Anterior cingulate cortex (tissue), 58 donors: Measurements from ENCODE around the gene HYAL1.
"Not testable (repeated sequence)": the region's sequence is repeated elsewhere in the genome, so short reads cannot be mapped to it uniquely, and the experiment has no call there.

Source experiments
- DNase-seq, 58 donors: peaks; one replicate each; lab custom pipeline; 2025; lab: John Stamatoyannopoulos, UW

The HYAL1 gene

DNA sequence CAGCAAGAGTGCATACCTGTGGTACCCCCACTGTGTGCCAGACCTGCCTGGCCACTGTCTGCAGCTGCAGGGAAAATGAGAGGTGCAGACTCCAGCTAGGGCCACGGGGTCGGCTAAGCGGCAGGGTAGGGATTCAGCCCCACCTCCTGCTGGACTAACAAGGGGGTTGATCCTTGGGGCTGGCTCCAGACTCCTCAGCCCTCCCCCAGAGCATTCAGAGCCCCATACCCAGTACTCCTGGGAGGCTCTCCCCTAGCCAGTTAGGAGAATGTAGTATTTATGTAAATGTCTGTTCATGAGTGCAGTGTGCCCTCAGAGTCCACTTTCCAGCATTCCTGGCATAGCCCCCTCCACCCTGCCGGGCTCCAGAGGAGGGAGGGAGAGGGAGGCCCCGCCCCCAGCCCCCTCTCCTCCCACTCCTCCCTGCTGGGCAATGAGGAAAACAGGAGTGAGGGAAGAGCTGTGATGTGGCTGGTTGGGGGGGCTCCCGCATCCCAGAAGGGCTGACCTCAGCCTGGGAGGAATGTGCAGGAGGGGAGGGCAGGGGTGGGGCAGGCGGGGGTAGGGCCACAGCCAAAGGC, 38.9 kb downstream of the HYAL1 start:
- peak in 50 of 58 donors; percentile 11 to 90 (median 65) for DNase-seq

DNA sequence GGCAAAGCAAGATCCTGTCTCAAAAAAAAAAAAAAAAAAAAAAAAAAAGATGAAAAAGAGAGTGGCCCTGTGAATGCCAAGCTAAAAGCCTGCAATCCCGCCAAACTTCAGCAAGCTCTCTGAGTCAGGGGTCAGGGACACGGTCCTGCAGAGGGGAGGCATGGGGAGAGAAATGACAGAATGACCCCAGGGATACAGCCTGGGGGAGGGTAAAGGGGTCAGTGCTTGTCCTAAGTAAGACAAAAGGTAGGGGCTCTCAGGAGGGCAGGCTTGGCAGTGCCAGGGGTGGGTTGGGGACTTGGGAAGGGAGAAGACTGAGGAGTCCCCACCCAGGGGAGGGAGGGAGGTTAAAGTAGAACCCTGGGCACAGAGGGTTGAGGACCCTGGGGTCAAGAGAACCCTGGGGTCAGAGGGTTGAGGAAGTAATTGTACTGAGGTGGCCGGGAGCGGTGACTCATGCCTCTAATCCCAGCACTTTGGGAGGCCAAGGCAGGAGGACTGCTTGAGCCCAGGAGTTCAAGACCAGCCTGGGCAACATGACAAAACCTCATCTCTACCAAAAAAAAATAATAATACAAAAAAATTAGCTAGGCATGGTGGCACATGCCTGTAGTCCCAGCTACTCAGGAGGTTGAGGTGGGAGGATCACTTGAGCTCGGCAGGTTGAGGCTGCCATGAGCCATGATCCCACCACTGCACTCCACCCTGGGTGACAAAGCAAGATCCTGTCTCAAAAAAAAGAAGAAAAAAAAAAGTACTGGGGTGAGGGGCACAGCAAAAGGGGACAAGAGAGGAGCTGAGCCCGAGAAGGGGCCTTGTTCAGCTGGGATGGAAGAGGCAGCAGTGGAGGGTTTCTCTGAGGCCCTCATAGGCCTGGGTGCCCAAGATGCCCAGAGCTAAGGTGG, 39.6 kb downstream of the HYAL1 start:
- no peak for DNase-seq

DNA sequence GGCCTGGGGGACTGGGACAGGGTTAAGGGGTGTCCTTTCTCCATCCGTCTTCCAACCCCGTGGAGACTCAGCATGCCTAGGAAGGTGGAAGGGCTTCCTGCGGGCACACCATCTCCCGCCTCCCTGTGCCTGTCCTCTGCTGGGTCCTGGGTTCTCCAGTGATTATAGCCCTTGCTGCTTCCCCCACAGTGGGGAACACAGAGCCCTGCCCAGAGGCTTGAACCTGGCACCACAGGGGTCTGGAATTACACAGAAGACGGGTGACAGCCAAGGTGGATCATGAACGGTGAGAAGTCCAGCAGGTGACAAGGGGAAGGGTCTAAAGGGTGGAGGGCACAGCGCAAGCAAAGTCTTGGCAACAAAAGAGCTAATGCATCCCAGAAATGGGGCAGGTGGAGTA, 40.6 kb downstream of the HYAL1 start:
- no peak for DNase-seq

DNA sequence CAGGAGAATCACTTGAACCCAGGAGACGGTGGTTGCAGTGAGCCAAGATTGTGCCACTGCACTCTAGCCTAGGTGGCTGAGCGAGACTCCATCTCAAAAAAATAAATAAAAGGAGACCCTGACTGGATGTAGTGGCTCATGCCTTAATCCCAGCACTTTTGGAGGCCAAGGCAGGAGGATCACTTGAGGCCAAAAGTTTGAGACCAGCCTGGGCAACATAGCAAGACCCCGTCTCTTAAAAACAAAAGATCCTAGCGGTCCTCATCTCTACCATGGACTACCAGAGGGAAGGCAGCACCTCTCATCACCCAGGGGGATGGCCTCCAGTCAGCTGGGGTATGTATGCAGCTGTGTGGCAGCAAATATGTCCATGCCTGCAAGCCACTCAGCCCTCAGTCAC, 41.2 kb downstream of the HYAL1 start:
- DNase-seq = not testable (repeated sequence)

DNA sequence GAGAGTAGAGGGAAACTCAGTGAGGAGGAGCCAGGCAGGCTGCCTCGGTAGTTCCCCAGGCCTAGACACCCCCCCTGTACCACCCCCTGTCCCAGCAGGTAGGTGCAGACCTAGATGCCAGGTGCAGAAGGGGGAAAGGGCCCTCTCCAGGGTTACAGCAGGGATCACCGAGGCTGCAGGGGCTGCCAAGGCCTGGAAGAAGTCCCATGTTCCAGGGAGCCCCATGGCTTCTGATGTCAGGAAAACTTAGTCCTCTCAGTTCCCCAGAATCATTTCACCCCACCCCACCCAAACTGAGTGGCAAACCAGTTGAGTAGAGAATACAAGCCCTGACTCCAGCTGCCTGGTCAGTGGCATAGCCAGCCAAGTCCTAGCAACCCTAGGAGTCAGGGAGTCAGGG, 41.9 kb downstream of the HYAL1 start:
- DNase-seq = peak in 2 of 58 donors; percentile 32 to 57

DNA sequence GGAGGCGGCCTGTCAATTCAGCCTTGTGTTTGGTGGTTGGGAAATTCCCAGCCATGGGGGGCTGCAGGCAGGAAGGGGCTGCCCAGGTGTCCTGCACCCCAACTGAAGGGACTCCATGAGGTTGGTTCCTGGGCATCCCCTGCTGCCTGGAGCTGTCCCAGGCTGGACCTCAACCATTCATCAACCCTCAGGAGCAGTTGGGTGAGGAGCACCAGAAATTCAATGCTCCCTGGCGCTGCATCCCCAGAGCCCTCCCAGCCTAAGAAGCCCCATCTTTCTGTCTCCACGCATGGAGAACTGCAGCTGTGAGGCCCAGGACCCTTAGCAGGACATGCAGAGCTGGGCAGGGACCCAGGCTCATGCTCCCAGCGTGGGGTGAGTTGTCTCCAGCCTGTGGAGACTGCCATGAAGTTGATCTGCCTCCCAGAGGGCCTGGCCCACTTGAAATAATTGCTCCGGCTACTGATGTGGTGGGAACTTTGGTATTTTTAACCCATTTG, 42.4 kb downstream of the HYAL1 start:
- peak in 8 of 58 donors; percentile 36 to 78 (median 60) for DNase-seq

DNA sequence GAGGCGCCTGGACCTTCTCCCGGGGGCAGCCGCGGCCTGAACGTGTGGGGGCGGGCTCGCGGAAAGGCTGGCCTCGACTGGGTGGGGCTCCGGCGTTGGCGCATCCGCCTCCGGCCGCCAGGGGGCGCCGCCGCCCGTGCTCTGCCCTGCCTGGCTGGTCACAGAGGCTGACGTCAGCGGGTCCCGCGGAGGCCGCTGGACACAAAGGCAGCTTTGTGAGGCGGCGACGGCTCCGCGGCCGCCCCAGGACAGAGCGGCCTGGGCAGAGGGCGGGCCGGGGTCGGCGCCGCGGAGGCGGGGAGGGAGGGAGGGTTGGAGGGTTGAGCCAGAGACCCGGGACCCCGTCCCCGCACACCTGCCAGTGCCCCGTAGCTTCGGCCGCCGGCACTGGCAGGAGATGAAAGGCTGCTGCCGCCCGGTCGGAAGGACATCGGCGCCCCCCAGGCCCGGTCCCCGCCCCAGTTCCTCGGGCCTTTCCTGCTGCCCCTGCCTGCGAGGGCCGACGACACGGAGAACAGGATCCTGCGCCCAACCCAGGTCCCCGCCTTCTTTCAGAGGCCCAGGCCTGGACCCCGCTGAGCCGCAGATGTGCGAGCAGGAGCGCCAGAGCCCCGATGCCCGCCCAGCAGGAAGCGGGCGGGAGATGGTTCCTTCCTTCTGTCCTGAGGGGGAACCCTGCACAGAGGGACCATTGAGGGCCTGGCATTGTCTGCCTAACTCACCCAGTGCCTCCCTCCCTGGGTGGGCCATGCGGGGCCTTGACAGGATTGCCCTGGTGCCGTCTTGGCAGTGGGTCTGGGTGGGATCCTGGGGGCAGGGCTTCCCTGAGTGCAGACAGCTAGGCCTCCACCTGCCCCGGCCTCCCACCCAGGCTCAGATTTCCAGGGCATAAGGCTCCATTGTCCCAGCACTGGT, 43.1 kb downstream of the HYAL1 start:
- DNase-seq = peak; percentile 62 to 97 (median 92)

DNA sequence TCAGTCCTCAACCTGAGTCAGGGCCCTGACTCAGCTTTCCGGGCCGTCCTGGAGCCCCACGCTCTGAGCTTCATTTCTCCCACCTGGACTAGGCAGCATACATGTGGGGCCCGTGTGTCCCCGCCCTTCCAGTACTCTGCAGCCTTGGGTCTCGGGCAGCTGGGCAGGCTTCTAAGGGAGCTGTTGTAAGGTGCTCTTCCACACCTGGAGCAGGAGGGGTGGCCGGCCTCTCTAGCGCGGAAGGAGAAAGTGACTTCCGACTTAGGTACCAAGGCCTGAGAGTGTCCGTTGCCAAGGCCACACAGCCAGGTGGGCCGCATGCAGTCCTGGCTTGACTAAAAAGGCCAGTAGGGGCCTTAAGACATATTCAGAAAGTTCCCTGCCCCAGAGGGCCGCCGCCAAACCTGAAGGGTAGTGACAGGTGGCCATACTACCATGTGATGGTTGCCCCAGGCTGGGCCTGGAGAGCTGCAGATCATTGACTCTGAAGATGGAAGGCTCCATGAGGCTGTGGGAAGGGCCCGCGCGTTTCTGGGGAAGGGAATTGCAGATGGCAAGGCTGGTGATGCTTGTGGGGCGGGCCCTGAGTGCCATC, 43.8 kb downstream of the HYAL1 start:
- no peak for DNase-seq

DNA sequence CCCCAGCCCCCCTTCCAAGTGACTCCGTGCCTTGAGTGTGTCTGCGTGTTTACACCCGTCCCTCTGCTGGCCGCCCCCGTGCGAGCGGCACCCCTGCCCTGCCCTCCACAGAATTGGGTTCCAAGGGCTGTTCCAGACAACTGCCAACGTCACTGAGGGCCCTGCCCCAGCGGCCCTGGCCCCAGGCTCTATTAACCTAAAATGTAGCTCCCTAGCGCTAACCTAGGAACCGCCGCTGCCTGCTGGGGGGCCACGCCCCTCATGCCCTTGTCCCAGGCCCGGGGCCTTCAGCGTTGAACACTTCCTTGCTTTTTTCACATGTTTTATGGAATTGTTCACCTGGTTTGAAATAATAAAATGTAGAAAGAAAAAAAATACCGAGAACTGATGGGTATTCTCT, 44.4 kb downstream of the HYAL1 start:
- DNase-seq = peak in 1 of 58 donors; percentile 34

DNA sequence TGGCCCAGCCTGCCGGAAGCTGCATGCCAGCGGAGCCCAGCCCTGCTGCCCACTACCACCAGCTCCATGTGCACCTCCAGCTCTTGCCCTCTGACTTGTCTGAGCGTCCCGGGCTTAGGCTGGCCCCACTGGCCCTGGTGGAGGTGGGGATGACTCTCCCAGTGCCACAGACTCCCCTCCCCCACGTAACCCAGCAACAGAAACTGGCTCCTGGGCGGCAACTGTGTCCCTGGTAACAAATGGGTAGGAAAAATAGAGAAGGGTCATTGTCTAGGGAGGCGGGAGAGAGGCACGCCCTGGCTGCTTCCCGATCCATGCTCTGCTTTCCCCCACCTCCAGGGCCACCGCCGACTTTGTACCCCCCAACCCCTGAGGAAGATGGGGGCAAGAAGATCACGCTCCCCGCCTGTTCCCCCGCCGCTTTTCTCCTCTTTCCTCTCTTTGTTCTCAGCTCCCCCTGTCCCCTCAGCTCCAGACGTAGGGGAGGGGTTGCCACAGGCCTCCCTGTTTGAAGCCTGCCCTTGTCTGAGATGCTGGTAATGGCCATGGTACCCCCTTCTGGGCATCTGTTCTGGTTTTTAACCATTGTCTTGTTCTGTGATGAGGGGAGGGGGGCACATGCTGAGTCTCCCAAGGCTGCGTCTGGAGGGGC, 45.2 kb downstream of the HYAL1 start:
- peak in 6 of 58 donors; percentile 22 to 41 (median 38) for DNase-seq

DNA sequence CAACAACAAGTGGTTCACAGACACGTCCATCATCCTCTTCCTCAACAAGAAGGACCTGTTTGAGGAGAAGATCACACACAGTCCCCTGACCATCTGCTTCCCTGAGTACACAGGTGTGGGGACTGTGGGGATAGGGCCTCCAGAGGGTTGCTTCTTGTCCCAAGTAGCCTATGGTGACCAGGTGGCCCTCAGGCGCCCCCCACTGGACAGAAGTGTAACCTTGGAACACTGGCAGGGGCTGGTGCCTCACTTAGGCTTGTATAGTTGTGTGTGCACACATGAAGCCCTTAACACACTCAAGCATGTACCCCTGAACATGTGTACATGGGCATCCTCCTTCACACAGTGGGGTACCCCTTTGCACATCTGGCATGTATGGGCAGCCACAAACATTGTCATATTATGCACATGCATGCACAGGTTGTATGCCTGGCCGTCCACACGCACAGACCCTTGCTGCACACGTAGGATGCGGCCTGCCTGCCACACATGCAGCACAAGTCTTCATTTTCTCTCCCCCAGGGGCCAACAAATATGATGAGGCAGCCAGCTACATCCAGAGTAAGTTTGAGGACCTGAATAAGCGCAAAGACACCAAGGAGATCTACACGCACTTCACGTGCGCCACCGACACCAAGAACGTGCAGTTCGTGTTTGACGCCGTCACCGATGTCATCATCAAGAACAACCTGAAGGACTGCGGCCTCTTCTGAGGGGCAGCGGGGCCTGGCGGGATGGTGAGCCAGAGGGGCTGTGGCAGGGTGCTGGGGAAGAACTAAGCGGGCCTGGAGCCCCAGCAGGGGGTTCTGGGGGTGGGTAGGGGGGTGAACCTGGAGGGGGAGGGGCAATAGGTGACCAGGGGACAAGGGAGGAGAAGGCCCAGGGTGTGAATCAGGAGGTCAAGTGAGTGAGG, 46.1 kb downstream of the HYAL1 start:
- DNase-seq = peak in 6 of 58 donors; percentile 11 to 38 (median 28)

DNA sequence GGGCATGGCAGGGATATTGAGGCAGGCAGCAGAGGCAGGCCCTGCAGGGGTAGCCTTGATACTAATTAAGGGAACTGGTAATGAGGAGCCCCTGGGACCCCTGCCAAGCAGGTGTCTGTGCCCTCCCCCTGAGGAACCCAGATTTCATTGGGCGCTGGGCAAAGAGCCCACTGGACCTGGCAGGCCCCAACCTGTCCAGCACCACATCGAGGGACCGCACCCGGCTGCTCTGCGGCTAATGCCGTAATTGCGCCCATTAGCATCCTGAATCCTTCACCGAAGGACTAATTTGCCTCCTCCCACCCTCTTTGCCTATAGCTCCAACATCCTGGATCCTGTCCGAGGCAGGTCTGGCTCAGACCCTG, 48.1 kb downstream of the HYAL1 start:
- DNase-seq = no peak

DNA sequence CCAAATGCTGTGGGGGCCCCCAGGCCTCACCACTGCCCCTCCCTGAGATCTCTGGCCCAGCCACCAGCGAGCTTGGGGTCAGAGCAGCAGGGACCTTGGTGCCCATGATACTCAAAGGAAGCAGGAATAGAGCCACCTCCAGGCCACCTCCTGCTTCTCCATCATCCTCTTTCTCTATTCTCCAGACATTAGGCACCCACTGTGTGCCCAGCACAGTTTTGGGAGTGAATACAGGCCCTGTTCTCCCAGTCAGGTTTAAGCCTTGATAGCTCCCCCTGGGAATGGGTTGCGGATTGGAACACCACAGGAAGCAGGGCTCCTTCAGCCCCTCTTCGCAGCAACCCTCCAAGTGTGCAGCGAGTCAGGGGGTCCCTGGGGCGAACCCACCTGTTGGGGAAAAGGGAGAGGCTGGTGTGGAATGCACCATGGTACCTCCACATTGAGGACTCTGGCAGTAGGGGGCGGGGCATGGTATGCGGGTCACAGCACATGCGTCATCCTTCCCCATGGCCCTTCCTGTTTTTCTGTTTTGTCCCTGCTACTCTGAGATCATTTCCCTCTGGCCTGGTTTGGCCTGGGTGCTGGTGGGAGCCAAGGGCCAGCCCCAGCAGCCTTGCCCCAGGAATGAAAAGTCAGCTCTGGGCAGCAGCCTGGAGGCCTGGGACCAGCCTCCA, 48.7 kb downstream of the HYAL1 start:
- peak in 4 of 58 donors; percentile 15 to 53 (median 30) for DNase-seq

DNA sequence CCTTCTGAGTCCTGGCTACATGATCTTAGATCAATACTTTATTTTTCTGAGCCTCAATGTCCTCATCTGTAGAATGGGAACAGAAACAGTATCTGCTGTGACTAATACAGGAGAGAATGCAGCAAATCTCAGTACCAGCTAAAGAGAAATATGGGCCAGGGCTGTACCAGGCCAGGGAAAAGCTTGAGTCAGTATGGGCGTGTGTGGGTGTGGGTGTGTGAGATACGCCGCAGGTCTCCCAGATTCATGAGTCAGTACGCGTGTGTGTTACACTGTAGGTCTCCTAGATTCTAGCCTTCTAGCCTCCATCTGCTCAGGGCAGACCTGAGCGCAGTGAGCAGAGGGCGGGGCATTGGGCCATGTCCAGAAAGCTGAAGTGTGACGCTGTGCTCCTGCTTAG, 52.2 kb downstream of the HYAL1 start:
- peak in 4 of 58 donors; percentile 12 to 26 (median 22) for DNase-seq

DNA sequence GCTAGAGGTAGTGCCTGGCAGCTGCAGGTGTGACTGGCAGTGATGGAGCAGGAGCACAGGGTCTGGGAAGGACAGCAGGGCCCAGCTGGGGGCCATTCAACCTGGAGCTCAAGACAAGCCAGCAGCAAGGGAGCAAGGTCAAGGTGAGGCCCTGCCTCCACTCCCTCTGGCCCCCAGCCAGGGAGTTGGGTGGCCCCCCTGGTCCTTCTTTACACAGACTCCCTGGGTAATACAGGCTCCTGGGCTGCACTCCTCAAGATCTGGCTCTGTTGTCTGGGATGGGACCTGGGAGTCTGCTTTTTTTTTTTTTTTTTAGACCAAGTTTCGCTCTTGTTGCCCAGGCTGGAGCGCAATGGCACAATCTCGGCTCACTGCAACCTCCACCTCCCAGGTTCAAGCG, 52.9 kb downstream of the HYAL1 start:
- no peak for DNase-seq
